A549 (cell line): ENCODE measurements around the gene PPP2R3B. TPM values are rescaled to one million over a fixed set of nuclear protein-coding genes. Genes with fewer than 3 reads are reported as not detected.
"Not testable (repeated sequence)": the region's sequence is repeated elsewhere in the genome, so short reads cannot be mapped to it uniquely, and the experiment has no call there.

Experiments
- ATAC-seq, 2 experiments: fragments of 200-7000 bp in 1 of 2; fragments of >200 bp in 1 of 2; cut with Nextera tagmentation in 1 of 2; cut with Tn5 transposase in 1 of 2; 3 replicates each; pipeline versions ENCODE4 v1.8.0 to v1.9.1; 2018 to 2020; ENCODE audit warnings: mild to moderate bottlenecking in 1 of 2, moderate library complexity in 1 of 2
- CTCF ChIA-PET: fragments of 300-600 bp; sonication (Branson Sonifier 250); formaldehyde crosslinking; extraction: SDS; loops from one replicate; lab custom pipeline; 2021; ENCODE audit warnings: antibody characterized with exemption, inconsistent platforms; lab: Yijun Ruan, JAX
- POLR2A ChIA-PET: fragments of 350-600 bp; formaldehyde crosslinking; extraction: SDS; loops from one replicate; lab custom pipeline; 2021; ENCODE audit warnings: antibody characterized with exemption, inconsistent platforms; lab: Yijun Ruan, JAX
- DNase-seq, 2 experiments: peaks; one replicate each; pipeline versions ENCODE4 v3.0.0 to v3.0.0-alpha.2; 2011 to 2016; ENCODE audit warnings: low read depth in 1 of 2, low spot score in 1 of 2
- FAIRE-seq: peaks from 2 replicates; lab custom pipeline; 2011; peaks lifted over from hg19 to GRCh38; lab: Jason Lieb, UNC
- H3K27ac ChIP-seq, 2 experiments: fragments of >200 bp; sonication (Bioruptor Twin); formaldehyde crosslinking; 3 replicates each; pipeline ENCODE4 v1.5.1; 2016 to 2017
- H3K4me1 ChIP-seq: fragments of >200 bp; sonication (Bioruptor Twin); formaldehyde crosslinking; 3 replicates; pipeline ENCODE4 v1.6.1; 2016
- H3K4me2 ChIP-seq: fragments of >200 bp; sonication (Bioruptor Twin); formaldehyde crosslinking; 3 replicates; pipeline ENCODE4 v1.6.1; 2016
- H3K4me3 ChIP-seq: fragments of >200 bp; sonication (Bioruptor Twin); formaldehyde crosslinking; 3 replicates; pipeline ENCODE4 v1.5.1; 2016
- H3K9me3 ChIP-seq: fragments of >200 bp; sonication (Bioruptor Twin); formaldehyde crosslinking; 3 replicates; pipeline ENCODE4 v1.6.1; 2016
- BCL3 ChIP-seq: fragments of >200 bp; sonication (Bioruptor Twin); formaldehyde crosslinking; IDR thresholded peaks from 3 replicates; pipeline ENCODE4 v1.6.1; 2016
- CBX2 ChIP-seq: fragments of 200-600 bp; sonication (generic); IDR thresholded peaks from 2 replicates; pipeline ENCODE4 v1.6.1; 2016; ENCODE audit warnings: low read depth, mild to moderate bottlenecking, borderline replicate concordance
- CEBPB ChIP-seq, 2 experiments: fragments of >200 bp in 1 of 2; sonication (Bioruptor Twin) in 1 of 2; formaldehyde crosslinking in 1 of 2; IDR thresholded peaks; 2 replicates each; pipeline ENCODE4 v1.6.1; 2012 to 2016
- CHD2 ChIP-seq: fragments of 150-350 bp; IDR thresholded peaks from 2 replicates; pipeline ENCODE4 v1.6.1; 2014; ENCODE audit warnings: low read length; ENCODE audit not compliant: partially characterized antibody
- EP300 ChIP-seq, 2 experiments: fragments of >200 bp; sonication (Bioruptor Twin); formaldehyde crosslinking; IDR thresholded peaks; 2 replicates in 1 of 2; 3 replicates in 1 of 2; pipeline ENCODE4 v1.6.1; 2016 to 2017
- FOSL2 ChIP-seq, 2 experiments: fragments of 450-650 bp in 1 of 2; fragments of >200 bp in 1 of 2; sonication (Bioruptor Twin) in 1 of 2; formaldehyde crosslinking; IDR thresholded peaks; 2 replicates each; pipeline versions ENCODE4 v1.5.0 to v1.6.1; 2016 to 2020; ENCODE audit warnings: mild to moderate bottlenecking in 1 of 2, moderate library complexity in 1 of 2
- HDAC2 ChIP-seq: fragments of 200-600 bp; sonication (generic); IDR thresholded peaks from 2 replicates; pipeline ENCODE4 v1.6.1; 2016
- MYC ChIP-seq: IDR thresholded peaks from 2 replicates; pipeline ENCODE4 v1.6.1; 2012; ENCODE audit warnings: mild to moderate bottlenecking, inconsistent platforms, low read length, improper control_type of control experiment, borderline replicate concordance
- PBX3 ChIP-seq: IDR thresholded peaks from 2 replicates; pipeline ENCODE4 v1.6.1; 2012
- RCOR1 ChIP-seq: fragments of 150-350 bp; IDR thresholded peaks from 2 replicates; pipeline ENCODE4 v1.6.1; 2014; ENCODE audit warnings: antibody characterized with exemption, low read length, low read depth
- RFX5 ChIP-seq: fragments of 450-650 bp; IDR thresholded peaks from 2 replicates; pipeline ENCODE4 v1.7.1; 2014; ENCODE audit warnings: antibody characterized with exemption, mild to moderate bottlenecking, moderate library complexity
- RNF2 ChIP-seq: fragments of 200-600 bp; sonication (generic); IDR thresholded peaks from 2 replicates; pipeline ENCODE4 v1.6.1; 2016; ENCODE audit warnings: low read depth, mild to moderate bottlenecking, antibody characterized with exemption, moderate library complexity, borderline replicate concordance
- SMC3 ChIP-seq: fragments of >200 bp; sonication (Bioruptor Twin); formaldehyde crosslinking; IDR thresholded peaks from 3 replicates; pipeline ENCODE4 v1.6.1; 2018; ENCODE audit warnings: inconsistent platforms
- SREBF2 ChIP-seq: fragments of 450-650 bp; IDR thresholded peaks from 2 replicates; pipeline ENCODE4 v1.6.1; 2014; ENCODE audit warnings: mild to moderate bottlenecking, moderate library complexity
- TP53 ChIP-seq: fragments of 250-450 bp; sonication (Bioruptor Pico); IDR thresholded peaks from 2 replicates; pipeline ENCODE4 v1.5.0; 2021; ENCODE audit warnings: mild to moderate bottlenecking, moderate library complexity
- ZC3H11A ChIP-seq: fragments of 450-650 bp; IDR thresholded peaks from 2 replicates; pipeline ENCODE4 v1.6.1; 2014; ENCODE audit warnings: antibody characterized with exemption, mild to moderate bottlenecking
- ZNF302 ChIP-seq: fragments of 250-450 bp; sonication (Bioruptor Pico); IDR thresholded peaks from 2 replicates; pipeline ENCODE4 v1.9.0; 2021; ENCODE audit warnings: inconsistent platforms, mild to moderate bottlenecking, moderate library complexity
- ZSCAN20 ChIP-seq: fragments of 250-450 bp; sonication (Bioruptor Pico); IDR thresholded peaks from 2 replicates; pipeline ENCODE4 v1.8.0; 2022; ENCODE audit warnings: mild to moderate bottlenecking, moderate library complexity
- WGBS: methylation state at CpG from one replicate; pipeline ENCODE4 v1.1.6; 2017; ENCODE audit errors: missing lambda C conversion rate; 5-methylcytosine and 5-hydroxymethylcytosine counted together
- polyA plus RNA-seq, 4 experiments: library from polyadenylated mRNA; depleted of rRNA in 3 of 4; stranded (reverse); fragments of >200 nt; fragmentation: RNase III in 1 of 4; extraction: RNeasy Plus Mini Kit Qiagen cat#74134 plus additional on column Dnase treatment in 1 of 4; gene quantifications; 2 replicates in 3 of 4; 3 replicates in 1 of 4; pipeline ENCODE4 v1.2.3, GENCODE V29; 2011 to 2017

Gene PPP2R3B
- polyA plus RNA-seq, 2 of the 4 experiments (the other 2 are of a cell fraction), result 12.6 to 29.6 TPM

GRCh38 chrX:352582-353314, 34.0 kb downstream of the PPP2R3B start:
- FAIRE-seq (no peak), DNase-seq (no peak), ATAC-seq (no peak)
- Histone ChIP-seq H3K4me2 (no peak overlapping the region), H3K4me3 (no peak overlapping the region), H3K4me1 (peaks cover 4% of the 10 kb centered on the region; the same call in 1 of the 3 replicates), H3K9me3 (no peaks in the 10 kb centered on the region), H3K27ac (no peak overlapping the region)
- POLR2A ChIA-PET, result no interaction called here
- CTCF ChIA-PET, result no interaction called here
- 93% methylated on average over 37 of the region's 39 CpGs for WGBS
- TF ChIP-seq ZNF302, result no peak
- TF ChIP-seq SREBF2, result no peak
- no peak for TF ChIP-seq TP53
- TF ChIP-seq SMC3, result no peak
- no peak for TF ChIP-seq EP300 (IDR thresholded peaks at IDR 0.05)
- no peak for TF ChIP-seq HDAC2
- TF ChIP-seq CBX2, result no peak
- no peak for TF ChIP-seq MYC

GRCh38 chrX:352181-352580, 34.5 kb downstream of the PPP2R3B start:
- WGBS, result 94% methylated on average over 27 of the region's 27 CpGs
- Histone ChIP-seq H3K4me1 (no peaks in the 10 kb centered on the region), H3K27ac (no peak overlapping the region), H3K4me3 (no peak overlapping the region), H3K9me3 (no peaks in the 10 kb centered on the region), H3K4me2 (no peak overlapping the region)
- ChIA-PET CTCF (no interaction called here), POLR2A (no interaction called here)
- FAIRE-seq (no peak), ATAC-seq (no peak), DNase-seq (no peak)
- TF ChIP-seq PBX3 (no peak), RCOR1 (no peak), ZC3H11A (no peak), ZSCAN20 (CRISPR knock-in tag) (no peak)

GRCh38 chrX:351736-352135, 35.0 kb downstream of the PPP2R3B start:
- ATAC-seq (no peak), FAIRE-seq (no peak), DNase-seq (no peak)
- Histone ChIP-seq H3K4me1 (no peaks in the 10 kb centered on the region), H3K4me2 (no peak overlapping the region), H3K4me3 (no peak overlapping the region), H3K9me3 (no peaks in the 10 kb centered on the region), H3K27ac (no peak overlapping the region)
- TF ChIP-seq CEBPB (IDR thresholded peaks at IDR 0.05) (no peak), BCL3 (no peak), FOSL2 (IDR thresholded peaks at IDR 0.05) (no peak), FOSL2 (CRISPR knock-in tag; IDR thresholded peaks at IDR 0.05) (no peak), ZC3H11A (no peak), CHD2 (no peak), RFX5 (no peak), RNF2 (no peak), TP53 (no peak)
- ChIA-PET POLR2A (no interaction called here), CTCF (no interaction called here)
- 87% methylated on average over 10 of the region's 10 CpGs for WGBS

GRCh38 chrX:351324-351641, 35.4 kb downstream of the PPP2R3B start:
- not testable (repeated sequence) for FAIRE-seq

More at GRCh38 chrX:351324-351641, 35.4 kb downstream of the PPP2R3B start:
- POLR2A ChIA-PET, H3K4me1 ChIP-seq, ATAC-seq, CTCF ChIA-PET, H3K27ac ChIP-seq, H3K4me2 ChIP-seq, DNase-seq, H3K4me3 ChIP-seq, H3K9me3 ChIP-seq: not testable (repeated sequence)
- 94% methylated on average over 13 of the region's 13 CpGs for WGBS
